Measurements from ENCODE around the gene ZCCHC17.

ZCCHC17 gene

GRCh38 chr1:31306278-31306677 lies 9.4 kb downstream of the ZCCHC17 start:
- DNase-seq (ENCODE audit: low spot score), result no peak

- DNase-seq (ENCODE audit: low spot score), result no peak
Observed at GRCh38 chr1:31308036-31308435, 11.2 kb downstream of the ZCCHC17 start.

GRCh38 chr1:31310198-31310597 lies 13.4 kb downstream of the ZCCHC17 start:
- DNase-seq (ENCODE audit: low spot score), result no peak

- DNase-seq (ENCODE audit: low spot score), result no peak
Observed at GRCh38 chr1:31315902-31316301, 19.1 kb downstream of the ZCCHC17 start.

- no peak for DNase-seq (ENCODE audit: low spot score)
Observed at GRCh38 chr1:31318146-31318545, 21.3 kb downstream of the ZCCHC17 start.

- DNase-seq (ENCODE audit: low spot score), result no peak
Observed at GRCh38 chr1:31324093-31324492, 27.3 kb downstream of the ZCCHC17 start.

- DNase-seq (ENCODE audit: low spot score), result no peak
Observed at GRCh38 chr1:31324992-31325391, 28.2 kb downstream of the ZCCHC17 start.

- no peak for DNase-seq (ENCODE audit: low spot score)
Observed at GRCh38 chr1:31326461-31326860, 29.6 kb downstream of the ZCCHC17 start.

- DNase-seq (ENCODE audit: low spot score), result no peak
Observed at GRCh38 chr1:31327381-31327780, 30.5 kb downstream of the ZCCHC17 start.

GRCh38 chr1:31335007-31335406 lies 38.2 kb downstream of the ZCCHC17 start:
- DNase-seq (ENCODE audit: low spot score), result peak; percentile 45

- DNase-seq (ENCODE audit: low spot score), result no peak
Observed at GRCh38 chr1:31336687-31337467, 40.0 kb downstream of the ZCCHC17 start.

- no peak for DNase-seq (ENCODE audit: low spot score)
Observed at GRCh38 chr1:31344503-31344902, 47.7 kb downstream of the ZCCHC17 start.

- DNase-seq (ENCODE audit: low spot score), result no peak
Observed at GRCh38 chr1:31345635-31346034, 48.8 kb downstream of the ZCCHC17 start.

- DNase-seq (ENCODE audit: low spot score), result no peak
Observed at GRCh38 chr1:31346785-31347184, 50.0 kb downstream of the ZCCHC17 start.

- peak; percentile 72 for DNase-seq (ENCODE audit: low spot score)
Observed at GRCh38 chr1:31348449-31348848, 51.6 kb downstream of the ZCCHC17 start.

GRCh38 chr1:31354283-31354682 lies 57.5 kb downstream of the ZCCHC17 start:
- DNase-seq (ENCODE audit: low spot score), result no peak

GRCh38 chr1:31356427-31356826 lies 59.6 kb downstream of the ZCCHC17 start:
- DNase-seq (ENCODE audit: low spot score), result no peak

- no peak for DNase-seq (ENCODE audit: low spot score)
Observed at GRCh38 chr1:31361607-31362006, 64.8 kb downstream of the ZCCHC17 start.

- DNase-seq (ENCODE audit: low spot score), result no peak
Observed at GRCh38 chr1:31362032-31362431, 65.2 kb downstream of the ZCCHC17 start.

GRCh38 chr1:31364561-31365250 lies 67.9 kb downstream of the ZCCHC17 start:
- no peak for DNase-seq (ENCODE audit: low spot score)

- no peak for DNase-seq (ENCODE audit: low spot score)
Observed at GRCh38 chr1:31366796-31367195, 70.0 kb downstream of the ZCCHC17 start.

GRCh38 chr1:31368611-31369107 lies 71.8 kb downstream of the ZCCHC17 start:
- no peak for DNase-seq (ENCODE audit: low spot score)

GRCh38 chr1:31370021-31370420 lies 73.2 kb downstream of the ZCCHC17 start:
- DNase-seq (ENCODE audit: low spot score), result no peak
